H1 (cell line): ENCODE results near the gene LRIT2. TPM values are rescaled to one million over a fixed set of nuclear protein-coding genes. Genes with fewer than 3 reads are reported as not detected.

Experiments used
- FOSL1 ChIP-seq: IDR thresholded peaks from 2 replicates; pipeline ENCODE4 v1.6.1; 2011; ENCODE audit warnings: mild to moderate bottlenecking, low read depth, low read length, moderate library complexity; ENCODE audit not compliant: insufficient read depth
- GTF2F1 ChIP-seq: IDR thresholded peaks from 2 replicates; pipeline ENCODE4 v1.6.1; 2012; ENCODE audit warnings: low read depth, low read length, improper control_type of control experiment, borderline replicate concordance
- JUND ChIP-seq: IDR thresholded peaks from 2 replicates; pipeline ENCODE4 v1.6.1; 2011; ENCODE audit warnings: mild to moderate bottlenecking, improper control_type of control experiment, low read length
- KDM4A ChIP-seq: IDR thresholded peaks from one replicate; pipeline ENCODE4 v1.7.1; 2012; ENCODE audit warnings: low read depth, mild to moderate bottlenecking, moderate library complexity, low read length, inconsistent platforms; ENCODE audit not compliant: severe bottlenecking
- NRF1 ChIP-seq: IDR thresholded peaks from 2 replicates; pipeline ENCODE4 v1.6.1; 2011; ENCODE audit warnings: mild to moderate bottlenecking, low read depth, low read length, improper control_type of control experiment
- POLR2AphosphoS5 ChIP-seq: IDR thresholded peaks from 2 replicates; pipeline ENCODE4 v1.6.1; 2011; ENCODE audit warnings: low read depth, low read length
- SUZ12 ChIP-seq: fragments of 200-600 bp; sonication (generic); IDR thresholded peaks from 2 replicates; pipeline ENCODE4 v1.6.1; 2012; ENCODE audit warnings: mild to moderate bottlenecking, inconsistent platforms, low read length, moderate library complexity, mixed read lengths
- TBP ChIP-seq: IDR thresholded peaks from 2 replicates; pipeline ENCODE4 v1.6.1; 2011; ENCODE audit warnings: low read depth, low read length, improper control_type of control experiment
- polyA plus RNA-seq, 7 experiments: library from polyadenylated mRNA; depleted of rRNA in 3 of 7; stranded (reverse) in 5 of 7; unstranded in 2 of 7; fragments of >200 nt in 5 of 7; fragments of 200-250 nt in 2 of 7; gene quantifications; 1 replicate in 5 of 7; 2 replicates in 1 of 7; 4 replicates in 1 of 7; pipeline versions ENCODE4 v1.2.1 to v1.2.3, GENCODE V29; 2011 to 2013; ENCODE audit warnings: missing spikeins in 2 of 7, mixed read lengths in 2 of 7
- total RNA-seq: library from RNA; stranded (reverse); fragmentation: NEBNext Ultra II Directional; extraction: Animal tissue kit (Norgen Biotek cat#: 25700); gene quantifications from 2 replicates; pipeline ENCODE4 v1.2.1, GENCODE V29; 2021
- TF ChIP-seq, protein P1 (sequence below): fragments of 300-600 bp; sonication (generic); IDR thresholded peaks from 2 replicates; pipeline ENCODE4 v1.7.1; 2012; ENCODE audit warnings: low read length, moderate library complexity, mild to moderate bottlenecking, inconsistent platforms; ENCODE audit not compliant: insufficient replicate concordance
- TF ChIP-seq, protein P2 (sequence below): IDR thresholded peaks from 2 replicates; pipeline ENCODE4 v1.6.1; 2012; ENCODE audit warnings: inconsistent platforms

LRIT2 gene
- total and polyA plus RNA-seq, 2 of the 8 experiments (the other 6 are each of a cell fraction or from before 2014, with no cell fraction given) = not detected

- TF ChIP-seq, protein P1, sequence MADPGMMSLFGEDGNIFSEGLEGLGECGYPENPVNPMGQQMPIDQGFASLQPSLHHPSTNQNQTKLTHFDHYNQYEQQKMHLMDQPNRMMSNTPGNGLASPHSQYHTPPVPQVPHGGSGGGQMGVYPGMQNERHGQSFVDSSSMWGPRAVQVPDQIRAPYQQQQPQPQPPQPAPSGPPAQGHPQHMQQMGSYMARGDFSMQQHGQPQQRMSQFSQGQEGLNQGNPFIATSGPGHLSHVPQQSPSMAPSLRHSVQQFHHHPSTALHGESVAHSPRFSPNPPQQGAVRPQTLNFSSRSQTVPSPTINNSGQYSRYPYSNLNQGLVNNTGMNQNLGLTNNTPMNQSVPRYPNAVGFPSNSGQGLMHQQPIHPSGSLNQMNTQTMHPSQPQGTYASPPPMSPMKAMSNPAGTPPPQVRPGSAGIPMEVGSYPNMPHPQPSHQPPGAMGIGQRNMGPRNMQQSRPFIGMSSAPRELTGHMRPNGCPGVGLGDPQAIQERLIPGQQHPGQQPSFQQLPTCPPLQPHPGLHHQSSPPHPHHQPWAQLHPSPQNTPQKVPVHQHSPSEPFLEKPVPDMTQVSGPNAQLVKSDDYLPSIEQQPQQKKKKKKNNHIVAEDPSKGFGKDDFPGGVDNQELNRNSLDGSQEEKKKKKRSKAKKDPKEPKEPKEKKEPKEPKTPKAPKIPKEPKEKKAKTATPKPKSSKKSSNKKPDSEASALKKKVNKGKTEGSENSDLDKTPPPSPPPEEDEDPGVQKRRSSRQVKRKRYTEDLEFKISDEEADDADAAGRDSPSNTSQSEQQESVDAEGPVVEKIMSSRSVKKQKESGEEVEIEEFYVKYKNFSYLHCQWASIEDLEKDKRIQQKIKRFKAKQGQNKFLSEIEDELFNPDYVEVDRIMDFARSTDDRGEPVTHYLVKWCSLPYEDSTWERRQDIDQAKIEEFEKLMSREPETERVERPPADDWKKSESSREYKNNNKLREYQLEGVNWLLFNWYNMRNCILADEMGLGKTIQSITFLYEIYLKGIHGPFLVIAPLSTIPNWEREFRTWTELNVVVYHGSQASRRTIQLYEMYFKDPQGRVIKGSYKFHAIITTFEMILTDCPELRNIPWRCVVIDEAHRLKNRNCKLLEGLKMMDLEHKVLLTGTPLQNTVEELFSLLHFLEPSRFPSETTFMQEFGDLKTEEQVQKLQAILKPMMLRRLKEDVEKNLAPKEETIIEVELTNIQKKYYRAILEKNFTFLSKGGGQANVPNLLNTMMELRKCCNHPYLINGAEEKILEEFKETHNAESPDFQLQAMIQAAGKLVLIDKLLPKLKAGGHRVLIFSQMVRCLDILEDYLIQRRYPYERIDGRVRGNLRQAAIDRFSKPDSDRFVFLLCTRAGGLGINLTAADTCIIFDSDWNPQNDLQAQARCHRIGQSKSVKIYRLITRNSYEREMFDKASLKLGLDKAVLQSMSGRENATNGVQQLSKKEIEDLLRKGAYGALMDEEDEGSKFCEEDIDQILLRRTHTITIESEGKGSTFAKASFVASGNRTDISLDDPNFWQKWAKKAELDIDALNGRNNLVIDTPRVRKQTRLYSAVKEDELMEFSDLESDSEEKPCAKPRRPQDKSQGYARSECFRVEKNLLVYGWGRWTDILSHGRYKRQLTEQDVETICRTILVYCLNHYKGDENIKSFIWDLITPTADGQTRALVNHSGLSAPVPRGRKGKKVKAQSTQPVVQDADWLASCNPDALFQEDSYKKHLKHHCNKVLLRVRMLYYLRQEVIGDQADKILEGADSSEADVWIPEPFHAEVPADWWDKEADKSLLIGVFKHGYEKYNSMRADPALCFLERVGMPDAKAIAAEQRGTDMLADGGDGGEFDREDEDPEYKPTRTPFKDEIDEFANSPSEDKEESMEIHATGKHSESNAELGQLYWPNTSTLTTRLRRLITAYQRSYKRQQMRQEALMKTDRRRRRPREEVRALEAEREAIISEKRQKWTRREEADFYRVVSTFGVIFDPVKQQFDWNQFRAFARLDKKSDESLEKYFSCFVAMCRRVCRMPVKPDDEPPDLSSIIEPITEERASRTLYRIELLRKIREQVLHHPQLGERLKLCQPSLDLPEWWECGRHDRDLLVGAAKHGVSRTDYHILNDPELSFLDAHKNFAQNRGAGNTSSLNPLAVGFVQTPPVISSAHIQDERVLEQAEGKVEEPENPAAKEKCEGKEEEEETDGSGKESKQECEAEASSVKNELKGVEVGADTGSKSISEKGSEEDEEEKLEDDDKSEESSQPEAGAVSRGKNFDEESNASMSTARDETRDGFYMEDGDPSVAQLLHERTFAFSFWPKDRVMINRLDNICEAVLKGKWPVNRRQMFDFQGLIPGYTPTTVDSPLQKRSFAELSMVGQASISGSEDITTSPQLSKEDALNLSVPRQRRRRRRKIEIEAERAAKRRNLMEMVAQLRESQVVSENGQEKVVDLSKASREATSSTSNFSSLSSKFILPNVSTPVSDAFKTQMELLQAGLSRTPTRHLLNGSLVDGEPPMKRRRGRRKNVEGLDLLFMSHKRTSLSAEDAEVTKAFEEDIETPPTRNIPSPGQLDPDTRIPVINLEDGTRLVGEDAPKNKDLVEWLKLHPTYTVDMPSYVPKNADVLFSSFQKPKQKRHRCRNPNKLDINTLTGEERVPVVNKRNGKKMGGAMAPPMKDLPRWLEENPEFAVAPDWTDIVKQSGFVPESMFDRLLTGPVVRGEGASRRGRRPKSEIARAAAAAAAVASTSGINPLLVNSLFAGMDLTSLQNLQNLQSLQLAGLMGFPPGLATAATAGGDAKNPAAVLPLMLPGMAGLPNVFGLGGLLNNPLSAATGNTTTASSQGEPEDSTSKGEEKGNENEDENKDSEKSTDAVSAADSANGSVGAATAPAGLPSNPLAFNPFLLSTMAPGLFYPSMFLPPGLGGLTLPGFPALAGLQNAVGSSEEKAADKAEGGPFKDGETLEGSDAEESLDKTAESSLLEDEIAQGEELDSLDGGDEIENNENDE = no peak
- no peak for TF ChIP-seq KDM4A
- no peak for TF ChIP-seq POLR2AphosphoS5
- TF ChIP-seq JUND = no peak
- no peak for TF ChIP-seq SUZ12
- TF ChIP-seq GTF2F1 = no peak
- TF ChIP-seq NRF1 = no peak
- TF ChIP-seq, protein P2, sequence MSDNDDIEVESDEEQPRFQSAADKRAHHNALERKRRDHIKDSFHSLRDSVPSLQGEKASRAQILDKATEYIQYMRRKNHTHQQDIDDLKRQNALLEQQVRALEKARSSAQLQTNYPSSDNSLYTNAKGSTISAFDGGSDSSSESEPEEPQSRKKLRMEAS = no peak
- no peak for TF ChIP-seq TBP
- no peak for TF ChIP-seq FOSL1
Measured at GRCh38 chr10:84248794-84249193, 23.4 kb upstream of the LRIT2 start (continued).
